Heart left ventricle (tissue), 16 donors: ENCODE data around the gene DOK7. TPM values are rescaled to one million over a fixed set of nuclear protein-coding genes. Genes with fewer than 3 reads are reported as not detected.

Experiments
- ATAC-seq, 4 donors: fragments of 200-7000 bp; cut with Tn5 transposase; one replicate each; pipeline ENCODE4 v1.9.1; 2020 to 2022; ENCODE audit warnings: moderate library complexity in 4 of 4, mild to moderate bottlenecking in 3 of 4, moderate number of reproducible peaks in 1 of 4
- DNase-seq, 5 donors: peaks; one replicate each; pipeline ENCODE4 v3.0.0-alpha.2; 2020
- H3K27ac ChIP-seq, 12 donors: fragments of 200-600 bp; sonication (generic) in 4 of 12; one replicate each; pipeline versions ENCODE4 v1.5.0 to v1.8.0; 2016 to 2022; ENCODE audit warnings: mild to moderate bottlenecking in 2 of 12
- H3K27me3 ChIP-seq, 9 donors: fragments of 200-600 bp; sonication (generic) in 2 of 9; one replicate each; pipeline versions ENCODE4 v1.5.1 to v1.8.0; 2016 to 2022; ENCODE audit warnings: mild to moderate bottlenecking in 3 of 9
- H3K36me3 ChIP-seq, 9 donors: fragments of 200-600 bp; sonication (generic) in 2 of 9; one replicate each; pipeline versions ENCODE4 v1.5.0 to v1.8.0; 2018 to 2022; ENCODE audit warnings: mild to moderate bottlenecking in 2 of 9
- H3K4me1 ChIP-seq, 12 donors: fragments of 200-600 bp; sonication (generic) in 4 of 12; one replicate each; pipeline versions ENCODE4 v1.5.0 to v1.8.0; 2016 to 2022; ENCODE audit warnings: mild to moderate bottlenecking in 3 of 12
- H3K4me3 ChIP-seq, 12 donors: fragments of 200-600 bp; sonication (generic) in 4 of 12; one replicate each; pipeline versions ENCODE4 v1.5.0 to v1.8.0; 2017 to 2022; ENCODE audit warnings: mild to moderate bottlenecking in 9 of 12, moderate library complexity in 4 of 12
- H3K9me3 ChIP-seq, 12 donors: fragments of 200-600 bp; sonication (generic) in 4 of 12; one replicate each; pipeline versions ENCODE4 v1.5.0 to v1.8.0; 2016 to 2022; ENCODE audit warnings: mild to moderate bottlenecking in 1 of 12
- POLR2A ChIP-seq, 2 donors: fragments of 450-650 bp; IDR thresholded peaks; one replicate each; pipeline ENCODE4 v1.6.1; 2017; ENCODE audit warnings: antibody characterized with exemption in 2 of 2, mild to moderate bottlenecking in 2 of 2, moderate library complexity in 2 of 2
- WGBS, 4 donors: extraction: QIAGEN DNeasy Blood & Tissue Kit in 2 of 4; methylation state at CpG; one replicate each; pipeline versions ENCODE4 v1.1.5 to v1.1.7; 2013 to 2018; 5-methylcytosine and 5-hydroxymethylcytosine counted together
- intact Hi-C, 10 donors: fragments of 100-400 bp; cut with DNase I; formaldehyde crosslinking; loops; one replicate each; pipeline versions ENCODE4 v1.11.1 to v1.14.2; 2022
- polyA plus RNA-seq, 2 donors: library from polyadenylated mRNA; stranded (reverse); fragments of 200-250 nt; gene quantifications; one replicate each; pipeline ENCODE4 v1.2.3, GENCODE V29; 2013
- total RNA-seq, 9 donors: library from RNA; depleted of rRNA in 2 of 9; stranded (reverse); fragments of >200 nt in 2 of 9; fragmentation: NEBNext Ultra II Directional in 3 of 9; extraction: Animal tissue kit (Norgen Biotek cat#: 25700) in 3 of 9; gene quantifications; one replicate each; pipeline versions ENCODE4 v1.1.0 to v1.2.4, GENCODE V29; 2016 to 2023
- TF ChIP-seq, protein P1 (sequence below), 12 donors: fragments of 200-600 bp; sonication (generic) in 4 of 12; IDR thresholded peaks; one replicate each; pipeline versions ENCODE4 v1.5.0 to v1.8.0; 2018 to 2022; ENCODE audit warnings: antibody characterized with exemption in 12 of 12, mild to moderate bottlenecking in 5 of 12
- donor health status: ischemic (EF 13 %, LVEDD 7.1; RV severe dilation, severe dysfunction).
- donor health status: healthy with polysubstance abuse.
- donor health status: DM: no; HTN: yes; CAD: no.
- donor health status: DM: no; HTN: no; CAD: no.
- donor health status: ischemic (EF 25% LVEDD 6.9; RV normal size, moderate dysfunction).
- donor health status: ischemic (EF 25% LVEDD 5.7; RV mildly dilated, moderate dysfunction).
- donor health status: healthy.
- donor health status: DM: yes; HTN: yes; CAD: no.
- donor health status: ischemic (EF 35%, LVEDD 5.7; RV mildly dilated, moderate dysfunction).
- donor health status: nonischemic (EF 11% LVEDD 7.7; RV severe dilation, severe dysfunction).
- donor health status: DM: yes; HTN: yes; CAD: no.
- donor health status: PGD.
- donor health status: ischemic (EF 29% LVEDD 5.4; RV normal size, mild dysfunction).
- donor health status: nonischemic (EF 23%, LVEDD 6.1; RV moderate dilation, normal function).

The DOK7 gene
- total and polyA plus RNA-seq, 11 donors: 27.7 to 89.5 (median 40.0) TPM

DNA sequence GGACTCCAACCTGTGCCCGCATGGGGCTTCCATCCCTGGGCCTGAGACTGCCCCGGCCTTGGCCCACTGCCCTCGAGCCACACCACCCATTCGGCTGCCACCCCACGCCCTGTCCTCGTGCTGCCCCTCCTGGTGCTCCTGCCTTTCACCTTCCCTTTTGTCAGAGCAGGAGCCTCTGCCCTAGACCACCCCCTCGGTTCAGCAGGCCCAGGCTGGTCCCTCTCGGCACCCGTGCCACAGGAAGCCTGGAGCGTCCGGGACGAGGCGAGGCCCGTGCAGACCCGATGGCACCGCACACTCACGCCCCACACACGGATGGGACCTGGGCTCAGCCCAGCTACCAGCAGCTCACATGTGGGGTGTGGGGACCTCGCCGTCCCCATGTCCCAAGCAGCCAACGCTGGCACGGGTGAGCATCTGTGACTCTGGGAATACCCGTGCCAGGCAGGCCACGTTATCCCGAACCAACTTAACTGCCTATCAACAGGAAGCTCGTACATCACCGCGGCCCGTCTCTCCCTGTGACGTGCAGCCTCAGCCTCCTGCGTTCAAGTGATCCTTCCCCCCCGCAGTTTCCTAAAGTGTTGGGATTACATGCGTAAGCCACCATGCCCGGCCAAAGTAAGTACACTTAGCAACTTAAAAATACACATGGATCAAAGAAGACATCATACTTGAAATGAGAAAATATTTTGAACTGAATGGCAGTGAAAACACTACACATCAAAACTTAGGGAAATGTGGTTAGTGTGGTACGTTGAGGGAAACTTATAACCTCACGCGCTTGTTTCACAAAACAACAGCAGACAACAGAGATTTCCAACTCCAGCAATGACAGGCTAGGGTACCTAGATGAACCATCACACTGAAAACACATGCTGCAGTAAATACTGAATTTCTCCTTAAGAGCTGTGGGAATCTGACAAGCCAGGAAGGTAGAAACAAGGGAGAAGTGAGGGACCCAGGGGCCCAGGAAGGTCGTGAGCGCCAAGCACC is 40.1 kb downstream of the DOK7 start:
- H3K27ac ChIP-seq: peak overlapping the region in 6 of 12 donors; percentile 21 to 80 (median 68)
- TF ChIP-seq, protein P1, sequence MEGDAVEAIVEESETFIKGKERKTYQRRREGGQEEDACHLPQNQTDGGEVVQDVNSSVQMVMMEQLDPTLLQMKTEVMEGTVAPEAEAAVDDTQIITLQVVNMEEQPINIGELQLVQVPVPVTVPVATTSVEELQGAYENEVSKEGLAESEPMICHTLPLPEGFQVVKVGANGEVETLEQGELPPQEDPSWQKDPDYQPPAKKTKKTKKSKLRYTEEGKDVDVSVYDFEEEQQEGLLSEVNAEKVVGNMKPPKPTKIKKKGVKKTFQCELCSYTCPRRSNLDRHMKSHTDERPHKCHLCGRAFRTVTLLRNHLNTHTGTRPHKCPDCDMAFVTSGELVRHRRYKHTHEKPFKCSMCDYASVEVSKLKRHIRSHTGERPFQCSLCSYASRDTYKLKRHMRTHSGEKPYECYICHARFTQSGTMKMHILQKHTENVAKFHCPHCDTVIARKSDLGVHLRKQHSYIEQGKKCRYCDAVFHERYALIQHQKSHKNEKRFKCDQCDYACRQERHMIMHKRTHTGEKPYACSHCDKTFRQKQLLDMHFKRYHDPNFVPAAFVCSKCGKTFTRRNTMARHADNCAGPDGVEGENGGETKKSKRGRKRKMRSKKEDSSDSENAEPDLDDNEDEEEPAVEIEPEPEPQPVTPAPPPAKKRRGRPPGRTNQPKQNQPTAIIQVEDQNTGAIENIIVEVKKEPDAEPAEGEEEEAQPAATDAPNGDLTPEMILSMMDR (IDR thresholded peaks at IDR 0.05): no peak
- no peak for TF ChIP-seq POLR2A (IDR thresholded peaks at IDR 0.05)
- 81 to 84% (median 83%) methylated on average over 37 to 39 of the region's 39 CpGs for WGBS, 4 donors
- H3K4me3 ChIP-seq: no peak overlapping the region
- H3K36me3 ChIP-seq: peaks cover 0 to 57% (median 46%) of the 10 kb centered on the region in 9 donors
- intact Hi-C loops: no loop called here
- DNase-seq: peak in 1 of 5 donors; percentile 65
- peak in 3 of 4 donors; percentile 2 to 28 (median 6) for ATAC-seq
- no peaks in the 10 kb centered on the region for H3K27me3 ChIP-seq
- no peaks in the 10 kb centered on the region for H3K9me3 ChIP-seq
- peaks cover 0 to 51% (median 18%) of the 10 kb centered on the region in 12 donors for H3K4me1 ChIP-seq

DNA sequence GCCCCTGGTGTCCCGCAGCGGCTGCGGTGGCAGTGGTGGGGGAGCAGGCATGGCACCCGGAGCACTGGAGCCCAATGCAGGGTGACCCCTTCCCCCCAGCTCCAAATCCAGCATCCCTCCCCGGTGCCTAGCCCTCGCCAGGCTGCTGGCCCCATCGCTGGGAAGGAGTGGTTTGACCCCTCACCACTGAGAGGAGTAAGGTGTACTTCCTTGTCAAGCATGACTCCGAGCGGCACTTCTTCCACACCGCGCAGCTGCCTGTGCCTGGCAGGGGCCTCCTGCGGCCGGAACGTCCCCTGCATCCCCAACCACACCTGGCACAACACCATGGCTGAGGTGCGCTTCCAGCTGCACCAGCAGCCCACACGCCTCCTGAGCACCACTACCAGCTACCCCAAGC is 42.1 kb downstream of the DOK7 start:
- 91 to 98% (median 94%) methylated on average over 10 to 16 of the region's 16 CpGs for WGBS, 4 donors

DNA sequence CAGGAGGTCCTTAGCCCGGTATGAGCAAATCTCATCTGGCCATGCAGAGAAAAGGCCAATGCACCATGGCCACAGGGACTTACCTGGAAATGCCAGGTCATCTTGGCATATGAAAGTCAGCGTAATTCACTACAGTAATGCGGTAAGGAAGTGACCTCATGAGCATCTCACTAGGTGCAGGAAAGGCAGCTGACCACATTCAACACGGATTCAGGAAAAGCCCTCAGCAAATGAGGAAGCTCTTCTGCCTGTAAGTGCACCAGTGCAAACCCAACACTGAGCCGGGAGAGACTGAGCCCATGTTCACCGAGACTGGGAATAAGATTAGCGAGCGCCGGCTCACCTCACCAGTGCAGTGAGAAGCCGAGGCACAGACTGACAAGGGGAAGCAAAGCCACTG is 45.4 kb downstream of the DOK7 start:
- intact Hi-C loops: no loop called here
- WGBS, 4 donors: 82 to 87% (median 84%) methylated on average over 9 to 10 of the region's 10 CpGs
- Histone ChIP-seq H3K4me3 (no peak overlapping the region), H3K4me1 (peaks cover 0 to 8% (median 0%) of the 10 kb centered on the region in 12 donors), H3K27ac (no peak overlapping the region), H3K9me3 (no peaks in the 10 kb centered on the region), H3K27me3 (no peaks in the 10 kb centered on the region), H3K36me3 (peaks cover 2 to 88% (median 83%) of the 10 kb centered on the region in 9 donors)
- TF ChIP-seq POLR2A (IDR thresholded peaks at IDR 0.05): no peak
- TF ChIP-seq, protein P1 (IDR thresholded peaks at IDR 0.05): no peak
- DNase-seq (no peak), ATAC-seq (no peak)

More for the DNA sequence above, 42.1 kb downstream of the DOK7 start:
- TF ChIP-seq, protein P1 (IDR thresholded peaks at IDR 0.05): no peak
- TF ChIP-seq POLR2A (IDR thresholded peaks at IDR 0.05): no peak
- ATAC-seq: no peak
- no peaks in the 10 kb centered on the region for H3K9me3 ChIP-seq
- H3K36me3 ChIP-seq: peaks cover 0 to 74% (median 62%) of the 10 kb centered on the region in 9 donors
- no peaks in the 10 kb centered on the region for H3K27me3 ChIP-seq
- H3K27ac ChIP-seq: no peak overlapping the region
- DNase-seq: no peak
- H3K4me3 ChIP-seq: no peak overlapping the region
- intact Hi-C loops: no loop called here
- peaks cover 0 to 38% (median 18%) of the 10 kb centered on the region in 12 donors for H3K4me1 ChIP-seq

DNA sequence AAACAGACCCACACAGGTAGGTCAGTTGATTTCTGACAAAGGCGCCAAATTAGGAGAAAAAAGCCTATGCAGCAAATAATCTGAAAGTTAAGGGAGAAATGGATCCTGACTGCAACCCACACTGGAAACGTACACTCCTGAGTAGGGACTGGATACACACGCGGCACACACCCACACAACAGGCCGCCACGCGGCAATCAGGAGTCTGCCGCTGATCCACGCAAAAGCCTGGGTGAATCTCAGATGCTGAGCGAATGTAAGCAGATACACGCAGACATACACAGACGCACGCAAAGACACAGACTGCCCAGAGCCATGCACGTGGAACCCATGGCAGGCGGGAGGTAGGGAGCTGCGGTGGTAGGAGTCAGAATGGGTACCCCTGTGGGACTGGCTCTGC is 47.4 kb downstream of the DOK7 start:
- Histone ChIP-seq H3K27ac (no peak overlapping the region), H3K4me3 (no peak overlapping the region), H3K9me3 (no peaks in the 10 kb centered on the region), H3K36me3 (peaks cover 2 to 93% (median 88%) of the 10 kb centered on the region in 9 donors), H3K27me3 (no peaks in the 10 kb centered on the region), H3K4me1 (peaks cover 0 to 3% (median 0%) of the 10 kb centered on the region in 12 donors)
- TF ChIP-seq, protein P1 (IDR thresholded peaks at IDR 0.05): no peak
- no peak for TF ChIP-seq POLR2A (IDR thresholded peaks at IDR 0.05)
- WGBS, 4 donors: 92 to 97% (median 95%) methylated on average over 16 of the region's 16 CpGs
- DNase-seq (no peak), ATAC-seq (no peak)
- intact Hi-C loops: loop anchor here in 1 of 10 donors (10.0 kb wide), 1 partner anchor 166 kb away; no protein-coding TSS in a partner anchor
